Heart left ventricle (tissue), 16 donors: ENCODE measurements around the gene DLGAP1. TPM values are rescaled to one million over a fixed set of nuclear protein-coding genes. Genes with fewer than 3 reads are reported as not detected.

ENCODE experiments used
- ATAC-seq, 4 donors: fragments of 200-7000 bp; cut with Tn5 transposase; one replicate each; pipeline ENCODE4 v1.9.1; 2020 to 2022; ENCODE audit warnings: moderate library complexity in 4 of 4, mild to moderate bottlenecking in 3 of 4, moderate number of reproducible peaks in 1 of 4
- DNase-seq, 5 donors: peaks; one replicate each; pipeline ENCODE4 v3.0.0-alpha.2; 2020
- H3K27ac ChIP-seq, 12 donors: fragments of 200-600 bp; sonication (generic) in 4 of 12; one replicate each; pipeline versions ENCODE4 v1.5.0 to v1.8.0; 2016 to 2022; ENCODE audit warnings: mild to moderate bottlenecking in 2 of 12
- H3K27me3 ChIP-seq, 9 donors: fragments of 200-600 bp; sonication (generic) in 2 of 9; one replicate each; pipeline versions ENCODE4 v1.5.1 to v1.8.0; 2016 to 2022; ENCODE audit warnings: mild to moderate bottlenecking in 3 of 9
- H3K36me3 ChIP-seq, 9 donors: fragments of 200-600 bp; sonication (generic) in 2 of 9; one replicate each; pipeline versions ENCODE4 v1.5.0 to v1.8.0; 2018 to 2022; ENCODE audit warnings: mild to moderate bottlenecking in 2 of 9
- H3K4me1 ChIP-seq, 12 donors: fragments of 200-600 bp; sonication (generic) in 4 of 12; one replicate each; pipeline versions ENCODE4 v1.5.0 to v1.8.0; 2016 to 2022; ENCODE audit warnings: mild to moderate bottlenecking in 3 of 12
- H3K4me3 ChIP-seq, 12 donors: fragments of 200-600 bp; sonication (generic) in 4 of 12; one replicate each; pipeline versions ENCODE4 v1.5.0 to v1.8.0; 2017 to 2022; ENCODE audit warnings: mild to moderate bottlenecking in 9 of 12, moderate library complexity in 4 of 12
- H3K9me3 ChIP-seq, 12 donors: fragments of 200-600 bp; sonication (generic) in 4 of 12; one replicate each; pipeline versions ENCODE4 v1.5.0 to v1.8.0; 2016 to 2022; ENCODE audit warnings: mild to moderate bottlenecking in 1 of 12
- POLR2A ChIP-seq, 2 donors: fragments of 450-650 bp; IDR thresholded peaks; one replicate each; pipeline ENCODE4 v1.6.1; 2017; ENCODE audit warnings: antibody characterized with exemption in 2 of 2, mild to moderate bottlenecking in 2 of 2, moderate library complexity in 2 of 2
- WGBS, 4 donors: extraction: QIAGEN DNeasy Blood & Tissue Kit in 2 of 4; methylation state at CpG; one replicate each; pipeline versions ENCODE4 v1.1.5 to v1.1.7; 2013 to 2018; 5-methylcytosine and 5-hydroxymethylcytosine counted together
- intact Hi-C, 10 donors: fragments of 100-400 bp; cut with DNase I; formaldehyde crosslinking; loops; one replicate each; pipeline versions ENCODE4 v1.11.1 to v1.14.2; 2022
- polyA plus RNA-seq, 2 donors: library from polyadenylated mRNA; stranded (reverse); fragments of 200-250 nt; gene quantifications; one replicate each; pipeline ENCODE4 v1.2.3, GENCODE V29; 2013
- total RNA-seq, 9 donors: library from RNA; depleted of rRNA in 2 of 9; stranded (reverse); fragments of >200 nt in 2 of 9; fragmentation: NEBNext Ultra II Directional in 3 of 9; extraction: Animal tissue kit (Norgen Biotek cat#: 25700) in 3 of 9; gene quantifications; one replicate each; pipeline versions ENCODE4 v1.1.0 to v1.2.4, GENCODE V29; 2016 to 2023
- TF ChIP-seq, protein P1 (sequence below), 12 donors: fragments of 200-600 bp; sonication (generic) in 4 of 12; IDR thresholded peaks; one replicate each; pipeline versions ENCODE4 v1.5.0 to v1.8.0; 2018 to 2022; ENCODE audit warnings: antibody characterized with exemption in 12 of 12, mild to moderate bottlenecking in 5 of 12
- donor health status: ischemic (EF 13 %, LVEDD 7.1; RV severe dilation, severe dysfunction).
- donor health status: healthy with polysubstance abuse.
- donor health status: DM: no; HTN: yes; CAD: no.
- donor health status: DM: no; HTN: no; CAD: no.
- donor health status: ischemic (EF 25% LVEDD 6.9; RV normal size, moderate dysfunction).
- donor health status: ischemic (EF 25% LVEDD 5.7; RV mildly dilated, moderate dysfunction).
- donor health status: healthy.
- donor health status: DM: yes; HTN: yes; CAD: no.
- donor health status: ischemic (EF 35%, LVEDD 5.7; RV mildly dilated, moderate dysfunction).
- donor health status: nonischemic (EF 11% LVEDD 7.7; RV severe dilation, severe dysfunction).
- donor health status: DM: yes; HTN: yes; CAD: no.
- donor health status: PGD.
- donor health status: ischemic (EF 29% LVEDD 5.4; RV normal size, mild dysfunction).
- donor health status: nonischemic (EF 23%, LVEDD 6.1; RV moderate dilation, normal function).

DLGAP1 gene
- total and polyA plus RNA-seq, 11 donors: 0.10 to 5.5 (median 0.40) TPM; not detected in 1

DNA sequence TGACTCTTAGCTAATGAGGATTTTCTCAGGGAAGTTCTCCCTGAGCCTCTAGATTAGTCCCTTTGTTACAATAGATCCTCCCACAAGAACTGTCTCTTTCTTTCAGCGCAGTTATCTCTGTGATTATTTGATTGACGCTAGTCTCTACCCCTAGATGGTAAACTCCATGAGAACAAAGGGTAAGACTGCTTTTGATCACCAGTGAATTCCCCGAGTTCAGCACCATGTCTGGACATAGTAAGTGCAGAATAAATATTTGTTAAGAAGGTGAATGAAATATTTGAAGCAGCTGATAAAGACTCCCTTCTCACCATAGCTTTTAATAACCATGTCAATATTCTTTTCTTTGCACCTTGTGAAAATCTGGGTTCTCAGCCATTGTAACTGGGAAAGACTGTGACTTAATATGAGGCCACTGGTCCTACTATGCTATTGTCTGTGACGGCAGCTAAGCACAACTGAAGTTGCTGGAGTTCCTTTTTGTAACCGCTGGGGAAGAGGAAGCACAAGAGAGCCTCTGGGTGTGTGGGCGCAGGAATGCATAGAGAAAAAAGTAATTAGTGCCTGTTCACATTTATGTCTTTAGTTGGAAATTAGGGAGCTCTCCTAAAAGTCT, 790.4 kb downstream of the DLGAP1 start:
- peak overlapping the region in 1 of 12 donors; percentile 65 for H3K27ac ChIP-seq
- H3K4me3 ChIP-seq: no peak overlapping the region
- WGBS, 4 donors: 75 to 82% (median 77%) methylated on average over 6 of the region's 6 CpGs
- intact Hi-C loops: loop anchor here (5.0 to 10.0 kb wide), 7 partner anchors 67 to 367 kb away; partner anchors contain the start of gene TGIF1 (in 5 of the 10)
- TF ChIP-seq, protein P1, sequence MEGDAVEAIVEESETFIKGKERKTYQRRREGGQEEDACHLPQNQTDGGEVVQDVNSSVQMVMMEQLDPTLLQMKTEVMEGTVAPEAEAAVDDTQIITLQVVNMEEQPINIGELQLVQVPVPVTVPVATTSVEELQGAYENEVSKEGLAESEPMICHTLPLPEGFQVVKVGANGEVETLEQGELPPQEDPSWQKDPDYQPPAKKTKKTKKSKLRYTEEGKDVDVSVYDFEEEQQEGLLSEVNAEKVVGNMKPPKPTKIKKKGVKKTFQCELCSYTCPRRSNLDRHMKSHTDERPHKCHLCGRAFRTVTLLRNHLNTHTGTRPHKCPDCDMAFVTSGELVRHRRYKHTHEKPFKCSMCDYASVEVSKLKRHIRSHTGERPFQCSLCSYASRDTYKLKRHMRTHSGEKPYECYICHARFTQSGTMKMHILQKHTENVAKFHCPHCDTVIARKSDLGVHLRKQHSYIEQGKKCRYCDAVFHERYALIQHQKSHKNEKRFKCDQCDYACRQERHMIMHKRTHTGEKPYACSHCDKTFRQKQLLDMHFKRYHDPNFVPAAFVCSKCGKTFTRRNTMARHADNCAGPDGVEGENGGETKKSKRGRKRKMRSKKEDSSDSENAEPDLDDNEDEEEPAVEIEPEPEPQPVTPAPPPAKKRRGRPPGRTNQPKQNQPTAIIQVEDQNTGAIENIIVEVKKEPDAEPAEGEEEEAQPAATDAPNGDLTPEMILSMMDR (IDR thresholded peaks at IDR 0.05): no peak
- TF ChIP-seq POLR2A (IDR thresholded peaks at IDR 0.05): no peak
- ATAC-seq: peak in 2 of 4 donors; percentile 35 to 44
- no peak for DNase-seq
- H3K27me3 ChIP-seq: no peaks in the 10 kb centered on the region
- no peaks in the 10 kb centered on the region for H3K36me3 ChIP-seq
- H3K9me3 ChIP-seq: peaks cover 0 to 3% (median 0%) of the 10 kb centered on the region in 12 donors
- peaks cover 0 to 40% (median 3%) of the 10 kb centered on the region in 12 donors for H3K4me1 ChIP-seq

DNA sequence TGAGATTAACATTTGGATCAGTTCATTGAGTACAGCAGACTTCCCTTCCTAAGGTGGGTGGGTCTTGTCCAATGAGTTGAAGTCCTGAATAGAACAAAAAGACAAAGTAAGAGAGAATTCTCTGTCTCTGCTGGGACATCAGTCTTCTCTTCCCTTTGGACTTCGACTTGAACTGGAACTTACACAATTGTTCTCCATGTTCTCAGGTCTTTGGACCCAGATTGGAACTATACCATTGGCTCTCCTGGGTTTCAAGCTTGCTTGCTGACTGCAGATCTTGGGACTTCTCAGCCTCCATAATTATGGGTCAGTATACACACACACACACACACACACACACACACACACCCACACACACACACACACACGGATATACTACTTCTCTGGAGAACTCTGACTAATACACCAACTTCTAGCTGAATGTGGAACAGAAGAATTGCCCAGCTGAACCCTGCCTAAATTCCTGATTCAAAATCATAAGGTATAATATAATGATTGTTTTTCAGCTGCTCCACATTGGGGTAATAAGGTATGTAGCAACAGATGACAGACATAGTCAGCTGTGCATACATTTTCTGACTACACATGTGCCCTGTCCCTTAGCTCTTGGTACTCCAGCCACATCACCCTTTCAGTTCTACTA, 791.1 kb downstream of the DLGAP1 start:
- H3K4me1 ChIP-seq: peaks cover 0 to 40% (median 3%) of the 10 kb centered on the region in 12 donors
- TF ChIP-seq POLR2A (IDR thresholded peaks at IDR 0.05): no peak
- TF ChIP-seq, protein P1 (IDR thresholded peaks at IDR 0.05): no peak
- H3K27ac ChIP-seq: peak overlapping the region in 1 of 12 donors; percentile 65
- H3K36me3 ChIP-seq: no peaks in the 10 kb centered on the region
- H3K27me3 ChIP-seq: no peaks in the 10 kb centered on the region
- no peak for DNase-seq
- H3K4me3 ChIP-seq: no peak overlapping the region
- ATAC-seq: no peak
- H3K9me3 ChIP-seq: peaks cover 0 to 3% (median 0%) of the 10 kb centered on the region in 12 donors
- intact Hi-C loops: loop anchor here in 4 of 10 donors (5.0 to 10.0 kb wide), 3 partner anchors 69 to 367 kb away; partner anchors contain the start of gene TGIF1 (in 2 of the 4)
- WGBS, 4 donors: 74 to 94% (median 88%) methylated on average over 2 of the region's 2 CpGs

DNA sequence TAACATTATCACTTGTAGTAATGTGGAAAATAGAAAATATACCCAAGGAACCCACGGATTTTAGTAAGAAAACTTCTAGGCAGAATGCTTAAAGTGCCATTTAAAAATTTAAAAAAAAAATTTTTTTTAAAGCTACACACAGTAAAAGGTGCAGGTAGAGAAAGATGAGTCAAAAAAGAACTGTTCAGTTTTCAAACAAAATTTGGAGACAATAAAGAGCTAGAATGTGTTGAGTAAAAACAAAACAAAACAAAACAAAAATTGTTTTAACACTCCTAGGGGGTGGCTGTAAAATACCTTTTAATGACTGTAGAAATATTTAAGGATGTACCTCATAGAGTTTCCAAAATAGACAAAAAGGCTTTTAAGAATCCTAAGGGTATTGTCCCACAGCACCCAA, 793.1 kb downstream of the DLGAP1 start:
- TF ChIP-seq, protein P1 (IDR thresholded peaks at IDR 0.05): no peak
- TF ChIP-seq POLR2A (IDR thresholded peaks at IDR 0.05): no peak
- no peak for DNase-seq
- intact Hi-C loops: loop anchor here in 4 of 10 donors (5.0 to 10.0 kb wide), 3 partner anchors 67 to 365 kb away; partner anchors contain the start of gene TGIF1 (in 2 of the 4)

More for the DNA sequence above, 793.1 kb downstream of the DLGAP1 start:
- Histone ChIP-seq H3K4me1 (peaks cover 0 to 40% (median 3%) of the 10 kb centered on the region in 12 donors), H3K27ac (peak overlapping the region in 1 of 12 donors; percentile 87), H3K27me3 (no peaks in the 10 kb centered on the region), H3K4me3 (no peak overlapping the region), H3K9me3 (peaks cover 0 to 3% (median 0%) of the 10 kb centered on the region in 12 donors), H3K36me3 (no peaks in the 10 kb centered on the region)
- no peak for ATAC-seq
- WGBS, 4 donors: 81 to 94% (median 90%) methylated on average over 1 of the region's 1 CpG
